ENCODE results near the gene PCK2. TPM values are rescaled to one million over a fixed set of nuclear protein-coding genes. Genes with fewer than 3 reads are reported as not detected.

The PCK2 gene
- total and polyA plus RNA-seq, 2 of the 13 experiments (the other 11 are each of a cell fraction or from before 2014, with no cell fraction given) = 129 to 272 TPM

GRCh38 chr14:24051789-24052655 is 42.1 kb upstream of the PCK2 start, which contains the start of gene CARMIL3 (continued):
- TF ChIP-seq ZBTB46 (CRISPR knock-in tag; IDR thresholded peaks at IDR 0.05; ENCODE audit: borderline replicate concordance) = no peak
- TF ChIP-seq HOXA9 (CRISPR knock-in tag; IDR thresholded peaks at IDR 0.05; ENCODE audit: borderline replicate concordance) = peak; percentile 90
- TF ChIP-seq ETV5 (CRISPR knock-in tag; IDR thresholded peaks at IDR 0.05; ENCODE audit: borderline replicate concordance) = peak; percentile 89
- 0 out of 2 replicates have a peak, but pooled peaks have one; percentile 49 for TF ChIP-seq ZNF12 (CRISPR knock-in tag; IDR thresholded peaks at IDR 0.05)
- TF ChIP-seq IRF1 (CRISPR knock-in tag; IDR thresholded peaks at IDR 0.05; ENCODE audit: low read depth) = peak; percentile 60; the same call in 1 of the 2 replicates
- no peak for TF ChIP-seq ZNF570 (CRISPR knock-in tag; IDR thresholded peaks at IDR 0.05; ENCODE audit: borderline replicate concordance)
- TF ChIP-seq ZNF274 (CRISPR knock-in tag; IDR thresholded peaks at IDR 0.05) = peak; percentile 88
- TF ChIP-seq YY1 (IDR thresholded peaks at IDR 0.05; ENCODE audit: insufficient read depth, insufficient replicate concordance, low read depth, low read length) = peak; percentile 49
- 0 out of 2 replicates have a peak, but pooled peaks have one; percentile 10 for TF ChIP-seq ADNP (CRISPR knock-in tag; IDR thresholded peaks at IDR 0.05)
- TF ChIP-seq ATF3 (CRISPR knock-in tag; IDR thresholded peaks at IDR 0.05) = no peak; the same call in 1 of the 2 replicates
- TF ChIP-seq ZNF251 (CRISPR knock-in tag; IDR thresholded peaks at IDR 0.05) = no peak; the same call in 1 of the 2 replicates
- peak; percentile 54 for TF ChIP-seq ZNF124 (CRISPR knock-in tag; IDR thresholded peaks at IDR 0.05)
- peak; percentile 68; the same call in 1 of the 2 replicates for TF ChIP-seq MTF2 (CRISPR knock-in tag; IDR thresholded peaks at IDR 0.05; ENCODE audit: borderline replicate concordance)
- no peak for TF ChIP-seq RORA (CRISPR knock-in tag; IDR thresholded peaks at IDR 0.05)
- peak; percentile 65; the same call in 1 of the 2 replicates for TF ChIP-seq ATF2 (CRISPR knock-in tag; IDR thresholded peaks at IDR 0.05)
- TF ChIP-seq KDM3A (CRISPR knock-in tag; IDR thresholded peaks at IDR 0.05; ENCODE audit: low read depth) = no peak; the same call in 1 of the 2 replicates
- peak; percentile 17; the same call in 1 of the 2 replicates for TF ChIP-seq GPN1 (CRISPR knock-in tag; IDR thresholded peaks at IDR 0.05; ENCODE audit: borderline replicate concordance)
- TF ChIP-seq ZNF512B (CRISPR knock-in tag; IDR thresholded peaks at IDR 0.05; ENCODE audit: borderline replicate concordance) = no peak
- TF ChIP-seq MTF1 (CRISPR knock-in tag; IDR thresholded peaks at IDR 0.05) = no peak
- TF ChIP-seq NFRKB (IDR thresholded peaks at IDR 0.05) = no peak
